ENCODE results near the gene EVC. TPM values are rescaled to one million over a fixed set of nuclear protein-coding genes. Genes with fewer than 3 reads are reported as not detected.

EVC gene
- total and polyA plus RNA-seq, 2 of the 4 experiments (the other 2 are of a cell fraction): 16.8 to 18.9 TPM

DNA sequence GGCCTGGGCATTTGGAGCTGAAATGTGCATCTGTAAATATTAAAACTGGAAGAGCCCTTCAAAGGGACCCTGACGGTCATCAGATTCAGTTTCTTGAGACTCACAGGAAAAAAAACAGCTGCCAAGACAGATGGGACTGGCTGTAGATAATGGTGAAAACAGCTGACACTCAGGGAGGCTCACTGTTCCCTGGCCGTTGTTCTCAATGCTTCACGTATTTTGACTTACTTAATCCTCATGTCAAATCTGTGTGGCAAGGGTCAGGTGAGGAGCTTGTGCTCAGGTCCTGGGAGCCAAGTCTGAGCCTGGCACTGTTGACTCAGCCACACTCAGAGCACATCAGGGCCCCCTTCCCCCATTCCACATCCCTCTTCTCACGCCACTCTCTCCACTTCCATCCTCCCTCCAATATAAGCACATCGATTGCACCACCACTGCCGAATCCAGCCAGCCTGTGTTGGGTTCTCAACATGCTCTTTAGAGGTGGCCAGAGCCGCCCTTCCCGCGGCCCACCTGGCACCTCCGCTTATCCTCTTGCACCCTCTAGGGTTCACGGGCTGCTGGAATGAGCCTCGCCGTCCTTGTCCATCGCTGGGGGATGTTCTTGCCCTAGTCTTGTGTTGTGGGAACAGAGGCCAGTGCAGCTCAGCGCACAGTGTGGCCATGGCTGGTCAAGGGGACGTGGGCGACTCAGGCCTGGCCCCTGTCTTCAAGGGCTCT, 40.1 kb downstream of the EVC start:
- CTCF ChIA-PET: no interaction called here

More for the DNA sequence above, 40.1 kb downstream of the EVC start:
- H4K20me1 ChIP-seq (ENCODE audit: insufficient read depth, low read length): peaks cover 12% of the 10 kb centered on the region
- ATAC-seq (ENCODE audit: low read depth) (peak; percentile 12; the same call in 1 of the 2 replicates), DNase-seq (peak; percentile 81)
- no peak overlapping the region; the same call in 1 of the 2 replicates for H3K4me2 ChIP-seq (ENCODE audit: low read depth, low read length)
- peak overlapping the region; percentile 72 for H4K91ac ChIP-seq (ENCODE audit: insufficient read depth, low read depth, low read length)
- H2BK120ac ChIP-seq (ENCODE audit: low read depth, low read length): peak overlapping the region; percentile 95
- TF ChIP-seq, protein P1, sequence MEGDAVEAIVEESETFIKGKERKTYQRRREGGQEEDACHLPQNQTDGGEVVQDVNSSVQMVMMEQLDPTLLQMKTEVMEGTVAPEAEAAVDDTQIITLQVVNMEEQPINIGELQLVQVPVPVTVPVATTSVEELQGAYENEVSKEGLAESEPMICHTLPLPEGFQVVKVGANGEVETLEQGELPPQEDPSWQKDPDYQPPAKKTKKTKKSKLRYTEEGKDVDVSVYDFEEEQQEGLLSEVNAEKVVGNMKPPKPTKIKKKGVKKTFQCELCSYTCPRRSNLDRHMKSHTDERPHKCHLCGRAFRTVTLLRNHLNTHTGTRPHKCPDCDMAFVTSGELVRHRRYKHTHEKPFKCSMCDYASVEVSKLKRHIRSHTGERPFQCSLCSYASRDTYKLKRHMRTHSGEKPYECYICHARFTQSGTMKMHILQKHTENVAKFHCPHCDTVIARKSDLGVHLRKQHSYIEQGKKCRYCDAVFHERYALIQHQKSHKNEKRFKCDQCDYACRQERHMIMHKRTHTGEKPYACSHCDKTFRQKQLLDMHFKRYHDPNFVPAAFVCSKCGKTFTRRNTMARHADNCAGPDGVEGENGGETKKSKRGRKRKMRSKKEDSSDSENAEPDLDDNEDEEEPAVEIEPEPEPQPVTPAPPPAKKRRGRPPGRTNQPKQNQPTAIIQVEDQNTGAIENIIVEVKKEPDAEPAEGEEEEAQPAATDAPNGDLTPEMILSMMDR (conservative IDR thresholded peaks at IDR 0.05; ENCODE audit: low read depth, low read length): no peak
- TF ChIP-seq NFE2L2 (IDR thresholded peaks at IDR 0.05; ENCODE audit: low read depth, low read length) (no peak), MXI1 (IDR thresholded peaks at IDR 0.05; ENCODE audit: borderline replicate concordance, low read depth, low read length) (no peak), RAD21 (IDR thresholded peaks at IDR 0.05; ENCODE audit: low read length) (no peak), FOS (IDR thresholded peaks at IDR 0.05; ENCODE audit: low read depth, low read length) (peak; percentile 20; the same call in 1 of the 2 replicates), BHLHE40 (IDR thresholded peaks at IDR 0.05; ENCODE audit: low read depth, low read length) (peak; percentile 52), CEBPB (IDR thresholded peaks at IDR 0.05; ENCODE audit: low read depth, low read length) (peak; percentile 83), MAZ (IDR thresholded peaks at IDR 0.05; ENCODE audit: borderline replicate concordance, low read depth, low read length) (no peak), POLR2A (IDR thresholded peaks at IDR 0.05; ENCODE audit: low read depth, low read length) (0 out of 2 replicates have a peak, but pooled peaks have one; percentile 3), RCOR1 (IDR thresholded peaks at IDR 0.05; ENCODE audit: insufficient replicate concordance, low read length) (no peak)
- TF ChIP-seq, protein P2, sequence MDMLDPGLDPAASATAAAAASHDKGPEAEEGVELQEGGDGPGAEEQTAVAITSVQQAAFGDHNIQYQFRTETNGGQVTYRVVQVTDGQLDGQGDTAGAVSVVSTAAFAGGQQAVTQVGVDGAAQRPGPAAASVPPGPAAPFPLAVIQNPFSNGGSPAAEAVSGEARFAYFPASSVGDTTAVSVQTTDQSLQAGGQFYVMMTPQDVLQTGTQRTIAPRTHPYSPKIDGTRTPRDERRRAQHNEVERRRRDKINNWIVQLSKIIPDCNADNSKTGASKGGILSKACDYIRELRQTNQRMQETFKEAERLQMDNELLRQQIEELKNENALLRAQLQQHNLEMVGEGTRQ (IDR thresholded peaks at IDR 0.05; ENCODE audit: low read depth, low read length): no peak
- in situ Hi-C loops (cut with MboI; ENCODE audit: low sequenced_read_pairs) (no loop called here), dilution Hi-C loops (cut with HindIII; ENCODE audit: low sequenced_read_pairs, unreplicated experiment) (no loop called here), intact Hi-C loops (cut with micrococcal nuclease) (no loop called here)
- H2BK20ac ChIP-seq (ENCODE audit: low read depth, low read length): peak overlapping the region; percentile 67; the same call in 1 of the 2 replicates
- WGBS, 2 experiments (ENCODE audit: extremely low coverage in 2 of 2, insufficient read length in 1 of 2): 57% methylated on average over 3 of the region's 17 CpGs; no CpG with 5 or more reads in 1 of the 2 experiments
- no peaks in the 10 kb centered on the region for H3K9me3 ChIP-seq (ENCODE audit: control insufficient read depth, insufficient read depth, low read length)
- peaks cover 57% of the 10 kb centered on the region for H3K4me1 ChIP-seq (ENCODE audit: control insufficient read depth, insufficient read depth, low read length)
- H3K36me3 ChIP-seq (ENCODE audit: control insufficient read depth, insufficient read depth, low read length): peaks cover 51% of the 10 kb centered on the region
- peak overlapping the region; percentile 26 for H3K23ac ChIP-seq (ENCODE audit: low read depth, low read length)
- H2BK15ac ChIP-seq (ENCODE audit: low read depth, low read length): peak overlapping the region; percentile 57; the same call in 2 of the 3 replicates
- H4K5ac ChIP-seq (ENCODE audit: low read depth, low read length): peak overlapping the region; percentile 78
- POLR2A ChIA-PET (ENCODE audit: unreplicated experiment): no interaction called here
- H2AFZ ChIP-seq (replicated peaks; ENCODE audit: low read length, poor library complexity): no peak overlapping the region
- peaks cover 15 to 70% of the 10 kb centered on the region in 2 experiments for H3K79me1 ChIP-seq (ENCODE audit: low read depth in 1 of 2, low read length in 2 of 2)
- H3K18ac ChIP-seq (ENCODE audit: low read depth, low read length): peak overlapping the region; percentile 89
- H2AK9ac ChIP-seq (replicated peaks; ENCODE audit: low read depth, low read length, poor library complexity): peak overlapping the region; percentile 57
- peak overlapping the region; percentile 70 for H3K27ac ChIP-seq (ENCODE audit: insufficient read depth, low read length)
- peak overlapping the region; percentile 80 for H2BK5ac ChIP-seq (ENCODE audit: low read depth, low read length, poor library complexity, severe bottlenecking)
- H3K4ac ChIP-seq (ENCODE audit: low read depth, low read length): peak overlapping the region; percentile 97
- no TSS peak for BruUV-seq (replicated peaks)
- H3K56ac ChIP-seq (ENCODE audit: extremely low read depth, insufficient read depth, low read length): no peak overlapping the region
- peaks cover 53% of the 10 kb centered on the region for H3K9me1 ChIP-seq (ENCODE audit: insufficient read depth, low read length)
- no peak overlapping the region for H3K4me3 ChIP-seq (ENCODE audit: insufficient read depth, low read depth, low read length)
- no peak overlapping the region for H3K9ac ChIP-seq (ENCODE audit: low read depth, low read length)
- H3K27me3 ChIP-seq (ENCODE audit: control insufficient read depth, insufficient read depth, low read length): no peaks in the 10 kb centered on the region
- peak overlapping the region; percentile 68 to 70; a peak in 3 of 4 replicates for H4K8ac ChIP-seq (ENCODE audit: low read depth in 2 of 2, low read length in 2 of 2)
- peak overlapping the region; percentile 17 for H3K14ac ChIP-seq (replicated peaks; ENCODE audit: low read depth, low read length)
- H2AK5ac ChIP-seq (ENCODE audit: low read depth, low read length): peak overlapping the region; percentile 86

Data from IMR-90 (cell line).